ENCODE data around the gene COL13A1.

DNA sequence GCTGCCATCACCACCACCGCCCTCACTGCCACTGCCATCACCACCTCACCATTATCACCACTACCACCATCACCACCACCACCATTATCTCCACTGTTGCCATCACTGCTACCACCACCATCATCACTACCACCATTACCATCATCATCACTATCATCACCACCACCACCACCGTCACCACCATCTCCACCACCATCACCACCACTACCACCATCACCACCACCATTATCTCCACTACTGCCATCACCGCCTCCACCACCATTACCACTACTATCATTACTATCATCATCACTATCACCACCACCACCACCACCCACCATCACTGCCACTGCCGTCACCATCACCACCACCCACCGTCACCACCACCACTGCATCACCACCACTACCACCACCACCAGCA, 9.9 kb upstream of the COL13A1 start:
- no peak for TF ChIP-seq EZH2 (IDR thresholded peaks at IDR 0.05)
- TF ChIP-seq, protein P1, sequence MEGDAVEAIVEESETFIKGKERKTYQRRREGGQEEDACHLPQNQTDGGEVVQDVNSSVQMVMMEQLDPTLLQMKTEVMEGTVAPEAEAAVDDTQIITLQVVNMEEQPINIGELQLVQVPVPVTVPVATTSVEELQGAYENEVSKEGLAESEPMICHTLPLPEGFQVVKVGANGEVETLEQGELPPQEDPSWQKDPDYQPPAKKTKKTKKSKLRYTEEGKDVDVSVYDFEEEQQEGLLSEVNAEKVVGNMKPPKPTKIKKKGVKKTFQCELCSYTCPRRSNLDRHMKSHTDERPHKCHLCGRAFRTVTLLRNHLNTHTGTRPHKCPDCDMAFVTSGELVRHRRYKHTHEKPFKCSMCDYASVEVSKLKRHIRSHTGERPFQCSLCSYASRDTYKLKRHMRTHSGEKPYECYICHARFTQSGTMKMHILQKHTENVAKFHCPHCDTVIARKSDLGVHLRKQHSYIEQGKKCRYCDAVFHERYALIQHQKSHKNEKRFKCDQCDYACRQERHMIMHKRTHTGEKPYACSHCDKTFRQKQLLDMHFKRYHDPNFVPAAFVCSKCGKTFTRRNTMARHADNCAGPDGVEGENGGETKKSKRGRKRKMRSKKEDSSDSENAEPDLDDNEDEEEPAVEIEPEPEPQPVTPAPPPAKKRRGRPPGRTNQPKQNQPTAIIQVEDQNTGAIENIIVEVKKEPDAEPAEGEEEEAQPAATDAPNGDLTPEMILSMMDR (IDR thresholded peaks at IDR 0.05 in 2 of 3, conservative IDR thresholded peaks at IDR 0.05 in 1 of 3; ENCODE audit: borderline replicate concordance in 1 of 3, insufficient read depth in 1 of 3, low read depth in 2 of 3, low read length in 2 of 3), result no peak
- no peak for TF ChIP-seq POLR2A (IDR thresholded peaks at IDR 0.05; ENCODE audit: borderline replicate concordance, extremely low read depth, insufficient read depth, insufficient read length)
- no peak for TF ChIP-seq SRF (IDR thresholded peaks at IDR 0.05; ENCODE audit: low read depth)
